ENCODE results near the gene CDKAL1.

DNA sequence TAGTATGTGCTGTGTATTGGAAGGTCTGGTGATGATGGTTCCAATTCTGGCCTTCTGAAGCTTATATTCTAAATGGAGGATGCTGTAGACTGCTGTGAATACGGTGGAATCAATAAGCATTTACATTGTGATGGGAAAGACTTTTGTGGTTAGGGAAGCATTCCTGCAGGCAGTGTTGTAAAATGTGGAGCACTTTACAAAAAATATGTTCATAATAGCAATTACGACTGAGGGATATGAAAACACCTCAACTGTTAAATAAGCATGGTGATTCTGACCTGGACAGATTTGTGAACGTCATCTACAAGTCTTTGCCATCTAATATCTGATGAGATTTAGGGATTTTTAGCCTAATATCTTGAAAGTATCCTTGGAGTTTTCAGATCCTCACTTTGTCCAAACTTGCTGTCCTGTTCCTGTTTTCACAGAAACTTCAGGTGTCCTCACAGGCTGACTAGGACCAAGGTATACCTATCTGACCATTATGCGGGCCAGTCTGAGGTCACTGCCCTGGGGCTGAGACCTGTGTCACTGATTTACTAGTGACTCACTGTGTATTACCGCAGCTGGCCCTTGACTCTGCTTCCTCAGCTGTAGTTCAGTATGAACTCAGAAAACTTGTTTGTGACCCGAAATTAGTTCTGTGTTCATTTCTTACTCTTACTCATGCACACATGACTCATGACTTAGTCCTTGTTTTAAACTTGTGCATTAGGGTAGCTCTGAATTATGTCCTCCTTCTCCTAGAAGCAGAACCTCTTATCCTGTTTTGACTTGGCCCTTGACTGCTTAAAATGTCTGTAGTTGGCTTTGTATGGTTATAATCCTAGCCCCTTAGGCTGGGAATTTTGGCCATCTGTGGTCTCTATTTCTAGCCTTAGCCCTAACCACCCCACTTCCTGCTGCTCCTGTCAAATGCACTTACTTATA, 343.0 kb downstream of the CDKAL1 start:
- no peak for TF ChIP-seq POLR2A (IDR thresholded peaks at IDR 0.05)
- no peak for TF ChIP-seq CTCF (IDR thresholded peaks at IDR 0.05)
- TF ChIP-seq POLR2AphosphoS5 (IDR thresholded peaks at IDR 0.05) = no peak

All from prostate gland (tissue), 2 donors.